ENCODE results near the gene GP1BB.

- TF ChIP-seq CTCF (IDR thresholded peaks at IDR 0.05) (no peak), POLR2A (IDR thresholded peaks at IDR 0.05) (no peak)
These were observed 38.6 kb downstream of the GP1BB start for GRCh38 chr22:19761725-19762567.
